PFSK-1 (cell line): Measurements from ENCODE around the gene CASQ1.

Source experiments
- FOXP2 ChIP-seq: optimal IDR thresholded peaks from 2 replicates; pipeline ENCODE3; 2011; ENCODE audit warnings: borderline replicate concordance, control low read depth, inconsistent platforms; ENCODE audit not compliant: insufficient read depth; ENCODE audit errors: extremely low read length, extremely low read depth
- POLR2AphosphoS5 ChIP-seq: IDR thresholded peaks from 2 replicates; pipeline ENCODE4 v1.6.1; 2012; ENCODE audit warnings: low read depth, mild to moderate bottlenecking, control low read depth, low read length, moderate library complexity
- REST ChIP-seq, 2 experiments: IDR thresholded peaks; 2 replicates each; pipeline versions ENCODE4 v1.6.1 to v1.8.0; 2011 to 2012; ENCODE audit warnings: low read depth in 2 of 2, low read length in 2 of 2, control low read depth in 1 of 2, inconsistent platforms in 1 of 2, mild to moderate bottlenecking in 1 of 2, moderate library complexity in 1 of 2; ENCODE audit not compliant: insufficient read depth in 1 of 2
- SIN3A ChIP-seq: IDR thresholded peaks from 2 replicates; pipeline ENCODE4 v1.6.1; 2012; ENCODE audit warnings: mild to moderate bottlenecking, low read length, moderate library complexity, borderline replicate concordance; ENCODE audit not compliant: insufficient read depth
- TAF1 ChIP-seq: IDR thresholded peaks from 2 replicates; pipeline ENCODE4 v1.6.1; 2012; ENCODE audit warnings: low read length, control low read depth, borderline replicate concordance; ENCODE audit not compliant: insufficient read depth

CASQ1 gene

GRCh38 chr1:160210561-160210960 lies 20.2 kb downstream of the CASQ1 start:
- no peak for TF ChIP-seq REST (IDR thresholded peaks at IDR 0.05; ENCODE audit: insufficient read depth in 1 of 2, low read depth in 2 of 2, low read length in 2 of 2)
- TF ChIP-seq POLR2AphosphoS5: 0 out of 2 replicates have a peak, but pooled peaks have one; percentile 21
- TF ChIP-seq TAF1: no peak
- no peak for TF ChIP-seq FOXP2

GRCh38 chr1:160211046-160211790 lies 20.8 kb downstream of the CASQ1 start:
- TF ChIP-seq REST (IDR thresholded peaks at IDR 0.05; ENCODE audit: insufficient read depth in 1 of 2, low read depth in 2 of 2, low read length in 2 of 2): no peak

GRCh38 chr1:160214481-160215140 lies 24.2 kb downstream of the CASQ1 start:
- TF ChIP-seq SIN3A (no peak), TAF1 (no peak), REST (IDR thresholded peaks at IDR 0.05; ENCODE audit: insufficient read depth in 1 of 2, low read depth in 2 of 2, low read length in 2 of 2) (no peak), POLR2AphosphoS5 (no peak)

GRCh38 chr1:160216301-160216700 lies 25.9 kb downstream of the CASQ1 start:
- TF ChIP-seq REST (IDR thresholded peaks at IDR 0.05; ENCODE audit: insufficient read depth in 1 of 2, low read depth in 2 of 2, low read length in 2 of 2) (no peak), TAF1 (no peak), POLR2AphosphoS5 (no peak), SIN3A (no peak), FOXP2 (no peak)
